OCI-LY1 (cell line): Measurements from ENCODE around the gene C2orf42.

Source experiments
- H2AFZ ChIP-seq: fragments of 200-600 bp; sonication (generic), shearing (Covaris generic); 2 replicates; pipeline ENCODE4 v1.6.0; 2014; ENCODE audit warnings: antibody characterized with exemption, mild to moderate bottlenecking, low read length
- H3F3A ChIP-seq: fragments of 200-600 bp; sonication (generic), shearing (Covaris generic); 2 replicates; pipeline ENCODE4 v1.6.0; 2014; ENCODE audit warnings: mild to moderate bottlenecking, antibody characterized with exemption, low read length, moderate library complexity; ENCODE audit not compliant: insufficient read depth
- H3K27ac ChIP-seq: fragments of 200-600 bp; sonication (generic); 2 replicates; pipeline ENCODE4 v1.5.1; 2014; ENCODE audit warnings: low read length, mixed run types, mild to moderate bottlenecking, low read depth; ENCODE audit not compliant: poor library complexity, severe bottlenecking
- H3K27me3 ChIP-seq: fragments of 200-600 bp; sonication (generic); 2 replicates; pipeline ENCODE4 v1.6.0; 2014; ENCODE audit warnings: antibody characterized with exemption, mild to moderate bottlenecking, low read length, moderate library complexity; ENCODE audit not compliant: insufficient read depth
- H3K36me3 ChIP-seq: fragments of 200-600 bp; sonication (generic); 2 replicates; pipeline ENCODE4 v1.6.1; 2014; ENCODE audit warnings: mild to moderate bottlenecking, antibody characterized with exemption, low read length, moderate library complexity, mixed read lengths; ENCODE audit not compliant: insufficient read depth
- H3K4me1 ChIP-seq: fragments of 200-600 bp; sonication (generic); 2 replicates; pipeline ENCODE4 v1.5.1; 2014; ENCODE audit warnings: mild to moderate bottlenecking, low read length, moderate library complexity; ENCODE audit not compliant: insufficient read depth, severe bottlenecking
- H3K4me2 ChIP-seq: fragments of 200-600 bp; sonication (generic), shearing (Covaris generic); 2 replicates; pipeline ENCODE4 v1.6.1; 2014; ENCODE audit warnings: low read length
- H3K4me3 ChIP-seq: fragments of 200-600 bp; sonication (generic); 2 replicates; pipeline ENCODE4 v1.5.1; 2014; ENCODE audit warnings: low read length, low read depth, mild to moderate bottlenecking, mixed read lengths; ENCODE audit not compliant: poor library complexity, severe bottlenecking
- H3K79me2 ChIP-seq: fragments of 200-600 bp; shearing (Covaris generic); 2 replicates; pipeline ENCODE4 v1.6.1; 2016; ENCODE audit warnings: mixed run types, low read length, mixed read lengths; ENCODE audit not compliant: insufficient read depth
- H3K9ac ChIP-seq: fragments of 200-600 bp; sonication (generic), shearing (Covaris generic); 2 replicates; pipeline ENCODE4 v1.6.1; 2014; ENCODE audit warnings: mild to moderate bottlenecking, low read length, mixed read lengths
- H3K9me2 ChIP-seq: fragments of 200-600 bp; sonication (generic), shearing (Covaris generic); 2 replicates; pipeline ENCODE4 v1.6.1; 2014; ENCODE audit warnings: low read depth, mild to moderate bottlenecking, low read length, mixed read lengths
- H3K9me3 ChIP-seq: fragments of 200-600 bp; shearing (Covaris generic); 2 replicates; pipeline ENCODE4 v1.6.1; 2014; ENCODE audit warnings: low read length, mixed read lengths
- H4K20me1 ChIP-seq: fragments of 200-600 bp; sonication (generic), shearing (Covaris generic); 2 replicates; pipeline ENCODE4 v1.6.0; 2016; ENCODE audit warnings: mild to moderate bottlenecking, low read length; ENCODE audit not compliant: insufficient read depth
- EZH2 ChIP-seq: fragments of 200-600 bp; sonication (generic), shearing (Covaris generic); IDR thresholded peaks from 2 replicates; pipeline ENCODE4 v1.8.0; 2017; ENCODE audit warnings: borderline replicate concordance, mixed run types, mild to moderate bottlenecking, antibody characterized with exemption, low read length, moderate library complexity, mixed read lengths
- TF ChIP-seq, protein P1 (sequence below): fragments of 200-600 bp; sonication (generic), shearing (Covaris generic); IDR thresholded peaks from 2 replicates; pipeline ENCODE4 v1.5.1; 2017; ENCODE audit warnings: mild to moderate bottlenecking, antibody characterized with exemption, low read length, moderate library complexity, mixed read lengths

Gene C2orf42

DNA sequence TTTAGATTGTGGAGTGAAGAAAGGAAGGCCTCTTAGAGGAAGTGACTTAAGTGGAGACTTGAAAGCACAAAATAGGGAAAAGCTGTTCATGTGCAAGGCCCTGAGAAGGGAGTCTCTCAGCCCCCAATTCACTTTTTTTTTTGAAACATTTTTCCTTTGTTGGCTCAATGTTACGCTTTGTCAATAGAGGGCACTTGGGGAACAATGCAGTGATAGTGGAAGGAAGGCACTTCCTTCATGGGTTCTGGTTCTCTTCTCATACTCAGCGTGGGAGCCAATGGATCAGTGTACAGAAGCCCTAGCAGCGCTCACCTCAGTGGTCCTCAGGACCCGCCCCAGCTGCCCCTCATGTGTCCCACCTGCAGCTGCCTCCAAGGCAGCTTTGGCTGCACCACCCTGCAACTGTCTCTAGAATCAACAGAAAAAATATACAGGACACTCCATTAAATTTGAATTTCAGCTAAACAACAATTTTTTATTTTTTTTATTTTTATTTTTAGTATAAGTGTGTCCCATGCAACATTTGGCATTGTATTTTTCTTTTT is 8.6 kb upstream of the C2orf42 start:
- no peaks in the 10 kb centered on the region for H3K79me2 ChIP-seq

DNA sequence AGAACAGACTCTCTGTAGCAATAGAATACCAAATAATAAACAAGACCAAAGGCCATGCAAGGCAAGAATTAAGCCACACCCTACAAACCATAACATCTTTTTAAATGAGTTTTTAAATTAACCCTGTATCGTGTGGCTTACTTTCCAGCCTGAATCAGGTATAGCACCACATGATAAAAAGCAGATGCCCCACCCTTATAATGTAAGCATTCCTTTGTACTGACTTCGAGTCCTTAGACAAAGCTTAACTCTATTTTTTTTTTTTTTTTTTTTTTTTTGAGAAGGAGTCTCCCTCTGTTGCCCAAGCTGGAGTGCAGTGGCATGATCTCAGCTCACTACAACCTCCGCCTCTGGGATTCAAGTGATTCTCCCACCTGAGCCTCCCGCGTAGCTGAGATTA is 1.7 kb upstream of the C2orf42 start:
- Histone ChIP-seq H3K4me1 (peaks cover 11% of the 10 kb centered on the region), H4K20me1 (no peaks in the 10 kb centered on the region), H3K9me3 (0 out of 2 replicates have a peak, but pooled peaks cover 3% of the 10 kb centered on the region), H2AFZ (no peak overlapping the region), H3K36me3 (no peaks in the 10 kb centered on the region), H3K9me2 (no peaks in the 10 kb centered on the region), H3K79me2 (peaks cover 5% of the 10 kb centered on the region), H3K4me2 (no peak overlapping the region), H3K27ac (no peak overlapping the region), H3K4me3 (no peak overlapping the region), H3K9ac (no peak overlapping the region), H3F3A (no peaks in the 10 kb centered on the region), H3K27me3 (no peaks in the 10 kb centered on the region)
- no peak for TF ChIP-seq EZH2
- TF ChIP-seq, protein P1, sequence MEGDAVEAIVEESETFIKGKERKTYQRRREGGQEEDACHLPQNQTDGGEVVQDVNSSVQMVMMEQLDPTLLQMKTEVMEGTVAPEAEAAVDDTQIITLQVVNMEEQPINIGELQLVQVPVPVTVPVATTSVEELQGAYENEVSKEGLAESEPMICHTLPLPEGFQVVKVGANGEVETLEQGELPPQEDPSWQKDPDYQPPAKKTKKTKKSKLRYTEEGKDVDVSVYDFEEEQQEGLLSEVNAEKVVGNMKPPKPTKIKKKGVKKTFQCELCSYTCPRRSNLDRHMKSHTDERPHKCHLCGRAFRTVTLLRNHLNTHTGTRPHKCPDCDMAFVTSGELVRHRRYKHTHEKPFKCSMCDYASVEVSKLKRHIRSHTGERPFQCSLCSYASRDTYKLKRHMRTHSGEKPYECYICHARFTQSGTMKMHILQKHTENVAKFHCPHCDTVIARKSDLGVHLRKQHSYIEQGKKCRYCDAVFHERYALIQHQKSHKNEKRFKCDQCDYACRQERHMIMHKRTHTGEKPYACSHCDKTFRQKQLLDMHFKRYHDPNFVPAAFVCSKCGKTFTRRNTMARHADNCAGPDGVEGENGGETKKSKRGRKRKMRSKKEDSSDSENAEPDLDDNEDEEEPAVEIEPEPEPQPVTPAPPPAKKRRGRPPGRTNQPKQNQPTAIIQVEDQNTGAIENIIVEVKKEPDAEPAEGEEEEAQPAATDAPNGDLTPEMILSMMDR = no peak

More for the DNA sequence above, 8.6 kb upstream of the C2orf42 start:
- Histone ChIP-seq H3K36me3 (no peaks in the 10 kb centered on the region), H3K9me3 (0 out of 2 replicates have a peak, but pooled peaks cover 3% of the 10 kb centered on the region), H2AFZ (no peak overlapping the region), H3K27ac (no peak overlapping the region), H4K20me1 (no peaks in the 10 kb centered on the region), H3K9ac (no peak overlapping the region), H3K4me2 (no peak overlapping the region), H3K4me1 (peaks cover 11% of the 10 kb centered on the region), H3K27me3 (no peaks in the 10 kb centered on the region), H3F3A (no peaks in the 10 kb centered on the region), H3K4me3 (no peak overlapping the region), H3K9me2 (no peaks in the 10 kb centered on the region)
- no peak for TF ChIP-seq EZH2
- TF ChIP-seq, protein P1 = no peak; the same call in 1 of the 2 replicates

DNA sequence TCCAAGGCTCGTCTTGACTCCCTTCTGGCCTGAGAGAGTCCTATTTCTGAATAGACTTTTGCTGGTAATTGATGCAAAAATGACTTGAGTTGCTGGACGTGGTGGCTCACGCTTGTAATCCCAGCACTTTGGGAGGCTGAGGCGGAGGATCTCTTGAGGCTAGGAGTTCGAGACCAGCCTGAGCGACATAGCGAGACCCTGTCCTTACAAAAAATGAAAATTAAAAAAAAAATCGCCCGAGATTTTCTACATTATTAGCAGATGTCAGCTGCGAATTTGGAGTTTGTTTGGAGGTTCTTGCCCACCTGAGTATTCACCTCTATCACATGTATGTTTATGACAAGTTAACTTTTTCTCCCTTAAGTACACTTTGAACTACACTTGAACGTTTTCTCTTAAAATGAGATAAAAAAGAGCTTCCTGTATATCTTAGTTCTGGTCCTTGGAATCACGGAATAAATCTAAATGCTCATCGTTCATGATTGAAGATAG is 471 bp upstream of the C2orf42 start:
- peak overlapping the region; percentile 86 for H3K27ac ChIP-seq
- no peaks in the 10 kb centered on the region for H3K27me3 ChIP-seq
- no peak overlapping the region for H2AFZ ChIP-seq
- TF ChIP-seq, protein P1 = no peak
- no peak for TF ChIP-seq EZH2
- H3K4me2 ChIP-seq = peak overlapping the region; percentile 48
- peaks cover 5% of the 10 kb centered on the region for H3K79me2 ChIP-seq
- H3K36me3 ChIP-seq = no peaks in the 10 kb centered on the region
- H3K4me3 ChIP-seq = peak overlapping the region; percentile 78
- no peaks in the 10 kb centered on the region for H3F3A ChIP-seq
- H3K4me1 ChIP-seq = peaks cover 11% of the 10 kb centered on the region
- H4K20me1 ChIP-seq = no peaks in the 10 kb centered on the region
- H3K9ac ChIP-seq = peak overlapping the region; percentile 6; the same call in 1 of the 2 replicates
- H3K9me2 ChIP-seq = no peaks in the 10 kb centered on the region
- no peaks in the 10 kb centered on the region for H3K9me3 ChIP-seq
